MCF 10A (cell line): ENCODE data around the gene SEMA5A. TPM values are rescaled to one million over a fixed set of nuclear protein-coding genes. Genes with fewer than 3 reads are reported as not detected.

Experiments
- BruUV-seq: library from RNA; stranded (reverse); fragments of 400-500 nt; replicated peaks from 2 replicates; lab custom pipeline; 2021; lab: Mats Ljungman, UMichigan
- CTCF ChIA-PET: fragments of 300-600 bp; sonication (Branson Sonifier 250); formaldehyde crosslinking; extraction: SDS; loops from one replicate; lab custom pipeline; 2021; ENCODE audit warnings: antibody characterized with exemption, inconsistent platforms; lab: Yijun Ruan, JAX
- POLR2A ChIA-PET: fragments of 300-600, 350-650 bp; sonication (Branson Sonifier 250); formaldehyde crosslinking; extraction: SDS; loops from one replicate; lab custom pipeline; 2020; ENCODE audit warnings: antibody characterized with exemption, inconsistent platforms; lab: Yijun Ruan, JAX
- DNase-seq: peaks from one replicate; pipeline ENCODE4 v3.0.0-alpha.2; 2018; ENCODE audit not compliant: unreplicated experiment
- H3K27ac Mint-ChIP-seq: one replicate; pipeline ENCODE4 v1.8.0; 2022; ENCODE audit warnings: mild to moderate bottlenecking, low read depth, mixed read lengths; ENCODE audit not compliant: unreplicated experiment
- H3K27me3 Mint-ChIP-seq: one replicate; pipeline ENCODE4 v1.8.0; 2022; ENCODE audit warnings: mixed read lengths; ENCODE audit not compliant: insufficient read depth, unreplicated experiment
- H3K36me3 Mint-ChIP-seq: one replicate; pipeline ENCODE4 v1.8.0; 2022; ENCODE audit warnings: mild to moderate bottlenecking, moderate library complexity, mixed read lengths; ENCODE audit not compliant: insufficient read depth, unreplicated experiment
- H3K4me1 Mint-ChIP-seq: one replicate; pipeline ENCODE4 v1.8.0; 2022; ENCODE audit warnings: mixed read lengths; ENCODE audit not compliant: insufficient read depth, unreplicated experiment
- H3K4me3 Mint-ChIP-seq: one replicate; pipeline ENCODE4 v1.8.0; 2022; ENCODE audit warnings: mild to moderate bottlenecking, moderate library complexity, mixed read lengths; ENCODE audit not compliant: unreplicated experiment
- H3K9me3 Mint-ChIP-seq: one replicate; pipeline ENCODE4 v1.8.0; 2022; ENCODE audit warnings: mixed read lengths; ENCODE audit not compliant: unreplicated experiment
- CTCF ChIP-seq: fragments of 200-600 bp; IDR thresholded peaks from one replicate; pipeline ENCODE4 v1.8.0; 2022; ENCODE audit warnings: antibody characterized with exemption, mild to moderate bottlenecking; ENCODE audit not compliant: unreplicated experiment
- intact Hi-C: fragments of 100-400 bp; cut with micrococcal nuclease; formaldehyde crosslinking; loops from 2 replicates; pipeline ENCODE4 v1.14.1; 2022
- total RNA-seq: library from RNA; stranded (reverse); gene quantifications from 2 replicates; pipeline ENCODE4 v1.2.3, GENCODE V29; 2022

Gene SEMA5A
- total RNA-seq, 1 experiment from 2014 or later, result 1.2 TPM

- H3K4me1 Mint-ChIP-seq, result peaks cover 5% of the 10 kb centered on the region
- intact Hi-C loops, result no loop called here
- H3K27me3 Mint-ChIP-seq, result no peaks in the 10 kb centered on the region
- CTCF ChIA-PET, result interaction anchor here (0.7 kb wide), 1 partner anchor 27 kb away, joined by 3 read pairs; no protein-coding TSS in a partner anchor
- no peak overlapping the region for H3K4me3 Mint-ChIP-seq
- no peak for TF ChIP-seq CTCF
- BruUV-seq, result no TSS peak
- no peak overlapping the region for H3K27ac Mint-ChIP-seq
- H3K36me3 Mint-ChIP-seq, result no peaks in the 10 kb centered on the region
- H3K9me3 Mint-ChIP-seq, result peaks cover 23% of the 10 kb centered on the region
- no peak for DNase-seq
- POLR2A ChIA-PET, result interaction anchor here (0.7 to 1.2 kb wide), 2 partner anchors 10 to 13 kb away, joined by 3 read pairs; no protein-coding TSS in a partner anchor
Measured at GRCh38 chr5:9474219-9475002, 71.5 kb downstream of the SEMA5A start.

- TF ChIP-seq CTCF, result no peak
- Mint-ChIP-seq H3K27ac (no peak overlapping the region), H3K36me3 (no peaks in the 10 kb centered on the region), H3K9me3 (peaks cover 17% of the 10 kb centered on the region), H3K4me3 (no peak overlapping the region), H3K27me3 (no peaks in the 10 kb centered on the region), H3K4me1 (peaks cover 5% of the 10 kb centered on the region)
- intact Hi-C loops, result no loop called here
- no peak for DNase-seq
- ChIA-PET POLR2A (interaction anchor here (1.2 kb wide), 1 partner anchor 13 kb away, joined by 3 read pairs; no protein-coding TSS in a partner anchor), CTCF (interaction anchor here (0.6 to 0.7 kb wide), 2 partner anchors 28 to 107 kb away, joined by 3 read pairs; no protein-coding TSS in a partner anchor)
- no TSS peak for BruUV-seq
Measured at GRCh38 chr5:9473624-9474023, 72.3 kb downstream of the SEMA5A start.

GRCh38 chr5:9470410-9470809, 75.5 kb downstream of the SEMA5A start:
- POLR2A ChIA-PET, result no interaction called here
- no peak for TF ChIP-seq CTCF
- Mint-ChIP-seq H3K4me3 (no peak overlapping the region), H3K36me3 (no peaks in the 10 kb centered on the region), H3K9me3 (no peaks in the 10 kb centered on the region), H3K4me1 (peaks cover 26% of the 10 kb centered on the region), H3K27ac (no peak overlapping the region), H3K27me3 (no peaks in the 10 kb centered on the region)
- no TSS peak for BruUV-seq
- no peak for DNase-seq
- intact Hi-C loops, result no loop called here
- CTCF ChIA-PET, result no interaction called here

- H3K9me3 Mint-ChIP-seq, result no peaks in the 10 kb centered on the region
- peaks cover 26% of the 10 kb centered on the region for H3K4me1 Mint-ChIP-seq
- intact Hi-C loops, result no loop called here
- no peaks in the 10 kb centered on the region for H3K27me3 Mint-ChIP-seq
- DNase-seq, result peak; percentile 89
- peak overlapping the region; percentile 91 for H3K27ac Mint-ChIP-seq
- CTCF ChIA-PET, result interaction anchor here (0.5 to 1.7 kb wide), 3 partner anchors 9 to 1449 kb away, joined by 3 to 5 read pairs (median 4); no protein-coding TSS in a partner anchor
- POLR2A ChIA-PET, result interaction anchor here (0.5 to 2.1 kb wide), 8 partner anchors 8 to 272 kb away, joined by 3 to 9 read pairs (median 4); no protein-coding TSS in a partner anchor
- H3K36me3 Mint-ChIP-seq, result no peaks in the 10 kb centered on the region
- no TSS peak for BruUV-seq
- no peak overlapping the region for H3K4me3 Mint-ChIP-seq
- no peak for TF ChIP-seq CTCF
Measured at GRCh38 chr5:9468060-9468388, 77.9 kb downstream of the SEMA5A start.
